GM19193 (cell line): ENCODE results near the gene DAGLA.

Source experiments
- POLR2A ChIP-seq: IDR thresholded peaks from 4 replicates; pipeline ENCODE4 v1.6.1; 2011; ENCODE audit not compliant: insufficient read depth, insufficient read length; ENCODE audit errors: extremely low read depth

The DAGLA gene

GRCh38 chr11:61679893-61680621 is at the start of gene DAGLA:
Gene DAGLA, plus strand, starts transcription at chr11:61680391. Its CDS starts 39,765 bp downstream, at chr11:61720156.
- no peak for TF ChIP-seq POLR2A

GRCh38 chr11:61632096-61632495 is 48.1 kb upstream of the DAGLA start:
- TF ChIP-seq POLR2A: no peak

- TF ChIP-seq POLR2A: no peak
Measured at GRCh38 chr11:61635304-61635703, 44.9 kb upstream of the DAGLA start.

GRCh38 chr11:61635787-61636186 is 44.4 kb upstream of the DAGLA start:
- no peak for TF ChIP-seq POLR2A

GRCh38 chr11:61636676-61637075 is 43.5 kb upstream of the DAGLA start:
- TF ChIP-seq POLR2A: no peak

- no peak for TF ChIP-seq POLR2A
Measured at GRCh38 chr11:61637277-61637676, 42.9 kb upstream of the DAGLA start.

GRCh38 chr11:61639816-61640443 is 40.3 kb upstream of the DAGLA start:
- no peak for TF ChIP-seq POLR2A

GRCh38 chr11:61642162-61642561 is 38.0 kb upstream of the DAGLA start:
- no peak for TF ChIP-seq POLR2A

GRCh38 chr11:61645179-61645868 is 34.9 kb upstream of the DAGLA start:
- TF ChIP-seq POLR2A: no peak

- no peak for TF ChIP-seq POLR2A
Measured at GRCh38 chr11:61647529-61647928, 32.7 kb upstream of the DAGLA start.

GRCh38 chr11:61650781-61651571 is 29.2 kb upstream of the DAGLA start:
- no peak for TF ChIP-seq POLR2A

GRCh38 chr11:61652135-61652534 is 28.1 kb upstream of the DAGLA start:
- TF ChIP-seq POLR2A: no peak

- no peak for TF ChIP-seq POLR2A
Measured at GRCh38 chr11:61654397-61654829, 25.8 kb upstream of the DAGLA start.

- TF ChIP-seq POLR2A: no peak
Measured at GRCh38 chr11:61656347-61657077, 23.7 kb upstream of the DAGLA start.

GRCh38 chr11:61657566-61658290 is 22.5 kb upstream of the DAGLA start:
- TF ChIP-seq POLR2A: no peak
